Stomach (tissue), 9 donors: ENCODE data around the gene SCG2. TPM values are rescaled to one million over a fixed set of nuclear protein-coding genes. Genes with fewer than 3 reads are reported as not detected.

Experiments used
- DNase-seq, 2 donors: peaks; one replicate each; pipeline versions ENCODE4 v3.0.0 to v3.0.0-alpha.2; 2013 to 2019
- H3K27ac ChIP-seq, 5 donors: fragments of 200-600 bp in 4 of 5; sonication (generic) in 4 of 5; one replicate each; pipeline ENCODE4 v1.5.1; 2013 to 2019; ENCODE audit warnings: mild to moderate bottlenecking in 1 of 5, moderate library complexity in 1 of 5
- H3K27me3 ChIP-seq, 3 donors: fragments of 200-600 bp; sonication (generic); one replicate each; pipeline ENCODE4 v1.5.1; 2017 to 2019; ENCODE audit warnings: mixed run types in 1 of 3
- H3K36me3 ChIP-seq, 4 donors: fragments of 200-600 bp; sonication (generic); 1 replicate in 3 of 4; 2 replicates in 1 of 4; pipeline ENCODE4 v1.5.1; 2016 to 2019
- H3K4me1 ChIP-seq, 4 donors: fragments of 200-600 bp; sonication (generic); one replicate each; pipeline ENCODE4 v1.5.1; 2016 to 2019
- H3K4me3 ChIP-seq, 4 donors: fragments of 200-600 bp; sonication (generic) in 3 of 4; one replicate each; pipeline ENCODE4 v1.5.1; 2016 to 2019; ENCODE audit warnings: mild to moderate bottlenecking in 1 of 4
- H3K9me3 ChIP-seq, 4 donors: fragments of 200-600 bp; sonication (generic); one replicate each; pipeline ENCODE4 v1.5.1; 2016 to 2019
- EP300 ChIP-seq: sonication (generic); formaldehyde crosslinking; IDR thresholded peaks from one replicate; pipeline ENCODE4 v1.6.1; 2017; ENCODE audit warnings: antibody characterized with exemption
- POLR2A ChIP-seq, 4 donors: fragments of 450-650 bp; IDR thresholded peaks; one replicate each; pipeline ENCODE4 v1.6.1; 2016; ENCODE audit warnings: antibody characterized with exemption in 4 of 4, control low read depth in 2 of 4, mild to moderate bottlenecking in 1 of 4, moderate library complexity in 1 of 4
- POLR2AphosphoS5 ChIP-seq, 3 donors: sonication (generic); formaldehyde crosslinking; IDR thresholded peaks; one replicate each; pipeline ENCODE4 v1.6.1; 2016; ENCODE audit warnings: antibody characterized with exemption in 3 of 3
- WGBS, 5 donors: extraction: QIAGEN DNeasy Blood & Tissue Kit in 3 of 5; methylation state at CpG; one replicate each; pipeline versions ENCODE4 v1.1.5 to v1.1.7; 2013 to 2018; 5-methylcytosine and 5-hydroxymethylcytosine counted together
- intact Hi-C: fragments of 100-400 bp; cut with DNase I; formaldehyde crosslinking; loops from one replicate; pipeline ENCODE4 v1.15.1; 2023; ENCODE audit warnings: low total_unique reads
- polyA plus RNA-seq, 3 donors: library from polyadenylated mRNA; stranded (reverse); fragments of 200-250 nt; gene quantifications; one replicate each; pipeline ENCODE4 v1.2.3, GENCODE V29; 2013
- total RNA-seq, 5 donors: library from RNA; depleted of rRNA; stranded (reverse); fragments of >200 nt; gene quantifications; one replicate each; pipeline versions ENCODE4 v1.1.0 to v1.2.3, GENCODE V29; 2014 to 2016
- TF ChIP-seq, protein P1 (sequence below), 7 experiments: fragments of 450-650 bp in 4 of 7; fragments of 200-600 bp in 3 of 7; sonication (generic) in 3 of 7; IDR thresholded peaks; one replicate each; pipeline ENCODE4 v1.5.1; 2016 to 2019; ENCODE audit warnings: antibody characterized with exemption in 7 of 7, control low read depth in 2 of 7, mild to moderate bottlenecking in 1 of 7
- donor health status: healthy with polysubstance abuse.
- donor health status: Bipolar disorder and iron deficiency.
- donor health status: healthy.

The SCG2 gene
- total and polyA plus RNA-seq, 8 donors, result 0.58 to 11.7 (median 2.7) TPM

DNA sequence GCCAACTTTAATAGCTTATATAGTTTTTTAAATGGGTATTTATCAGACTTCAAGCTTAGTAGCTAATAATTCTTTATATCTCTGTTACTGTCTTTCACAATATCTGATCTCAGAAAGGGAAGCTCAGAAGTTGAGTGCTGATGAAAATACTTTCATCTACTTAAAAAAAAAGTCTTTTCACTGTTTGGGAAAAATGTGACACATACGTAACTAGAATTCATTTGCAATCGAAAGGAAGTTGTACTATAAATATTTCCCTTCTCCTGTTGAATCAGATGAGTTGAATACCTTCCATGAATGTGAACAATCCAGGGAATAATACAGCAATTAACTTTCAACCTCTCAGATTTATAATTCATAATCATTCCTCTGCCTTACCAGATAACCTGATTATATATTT, 811 bp upstream of the SCG2 start:
- Histone ChIP-seq H3K9me3 (no peaks in the 10 kb centered on the region), H3K36me3 (no peaks in the 10 kb centered on the region), H3K27ac (no peak overlapping the region), H3K4me3 (no peak overlapping the region), H3K27me3 (no peaks in the 10 kb centered on the region), H3K4me1 (peaks cover 0 to 9% (median 4%) of the 10 kb centered on the region in 4 donors)
- 61 to 68% (median 65%) methylated on average over 2 of the region's 2 CpGs for WGBS, 5 donors
- intact Hi-C loops, result no loop called here
- no peak for DNase-seq
- TF ChIP-seq, protein P1, sequence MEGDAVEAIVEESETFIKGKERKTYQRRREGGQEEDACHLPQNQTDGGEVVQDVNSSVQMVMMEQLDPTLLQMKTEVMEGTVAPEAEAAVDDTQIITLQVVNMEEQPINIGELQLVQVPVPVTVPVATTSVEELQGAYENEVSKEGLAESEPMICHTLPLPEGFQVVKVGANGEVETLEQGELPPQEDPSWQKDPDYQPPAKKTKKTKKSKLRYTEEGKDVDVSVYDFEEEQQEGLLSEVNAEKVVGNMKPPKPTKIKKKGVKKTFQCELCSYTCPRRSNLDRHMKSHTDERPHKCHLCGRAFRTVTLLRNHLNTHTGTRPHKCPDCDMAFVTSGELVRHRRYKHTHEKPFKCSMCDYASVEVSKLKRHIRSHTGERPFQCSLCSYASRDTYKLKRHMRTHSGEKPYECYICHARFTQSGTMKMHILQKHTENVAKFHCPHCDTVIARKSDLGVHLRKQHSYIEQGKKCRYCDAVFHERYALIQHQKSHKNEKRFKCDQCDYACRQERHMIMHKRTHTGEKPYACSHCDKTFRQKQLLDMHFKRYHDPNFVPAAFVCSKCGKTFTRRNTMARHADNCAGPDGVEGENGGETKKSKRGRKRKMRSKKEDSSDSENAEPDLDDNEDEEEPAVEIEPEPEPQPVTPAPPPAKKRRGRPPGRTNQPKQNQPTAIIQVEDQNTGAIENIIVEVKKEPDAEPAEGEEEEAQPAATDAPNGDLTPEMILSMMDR (IDR thresholded peaks at IDR 0.05), result no peak
- TF ChIP-seq POLR2A (IDR thresholded peaks at IDR 0.05), result no peak
- TF ChIP-seq POLR2AphosphoS5 (IDR thresholded peaks at IDR 0.05), result no peak
- no peak for TF ChIP-seq EP300

DNA sequence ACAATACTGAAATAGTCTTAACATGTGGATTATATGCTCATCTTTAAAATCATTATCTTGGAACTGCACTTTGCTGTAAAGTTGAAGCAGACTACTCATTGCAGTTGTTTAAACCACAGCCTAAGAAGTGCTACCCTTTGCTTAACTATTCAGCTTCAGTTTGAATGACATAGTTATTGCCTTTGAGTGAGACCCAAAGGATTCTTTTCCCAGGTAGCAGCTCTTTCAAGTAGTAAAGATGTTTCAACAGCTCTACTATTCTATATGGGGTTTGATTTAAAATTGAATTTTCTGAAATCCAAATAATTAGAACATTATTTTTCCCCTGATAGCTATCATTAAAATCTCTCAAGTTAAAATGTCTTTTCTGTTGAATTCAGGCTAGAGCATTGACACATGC, 1.1 kb downstream of the SCG2 start:
- H3K4me3 ChIP-seq, result no peak overlapping the region
- no peaks in the 10 kb centered on the region for H3K36me3 ChIP-seq
- TF ChIP-seq POLR2A (IDR thresholded peaks at IDR 0.05) (no peak), POLR2AphosphoS5 (IDR thresholded peaks at IDR 0.05) (no peak), EP300 (no peak)
- TF ChIP-seq, protein P1 (IDR thresholded peaks at IDR 0.05), result no peak
- peaks cover 0 to 9% (median 4%) of the 10 kb centered on the region in 4 donors for H3K4me1 ChIP-seq
- no peaks in the 10 kb centered on the region for H3K27me3 ChIP-seq
- H3K9me3 ChIP-seq, result no peaks in the 10 kb centered on the region
- DNase-seq, result no peak
- H3K27ac ChIP-seq, result no peak overlapping the region
- intact Hi-C loops, result no loop called here

DNA sequence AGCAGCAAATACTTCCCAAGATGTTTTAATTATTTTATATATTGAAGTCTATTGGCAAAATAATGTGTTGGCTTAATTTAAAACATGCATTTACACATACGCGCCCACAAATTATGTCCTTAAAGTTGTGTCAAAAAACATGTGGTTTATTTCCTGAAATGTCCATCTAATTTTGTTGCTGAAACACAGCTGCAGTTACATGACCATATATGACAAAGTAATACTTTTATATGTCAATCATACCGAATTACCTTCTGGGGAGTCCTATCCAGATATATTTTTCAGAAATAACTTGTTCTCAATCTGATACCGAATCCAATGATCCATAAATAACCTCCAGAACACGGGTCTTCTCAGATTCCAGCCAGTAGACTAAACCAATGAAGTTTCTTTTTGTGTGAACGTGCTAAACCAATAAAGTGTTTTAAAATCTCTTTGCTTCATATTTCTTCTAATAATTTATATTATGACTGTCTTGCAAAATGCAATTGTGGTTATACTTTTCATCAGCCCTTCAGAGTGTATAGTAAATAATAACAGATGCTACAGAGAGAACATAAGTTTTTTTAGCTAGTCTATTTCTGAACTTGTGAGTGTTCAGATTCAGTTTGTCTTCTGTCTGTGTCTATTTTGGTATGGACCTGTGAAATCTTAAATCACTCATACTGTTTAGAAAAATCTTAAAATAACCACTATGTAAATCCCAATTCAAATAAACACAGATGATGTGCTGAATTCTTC, 2.4 kb downstream of the SCG2 start:
- 61 to 71% (median 68%) methylated on average over 6 of the region's 6 CpGs for WGBS, 5 donors
- TF ChIP-seq, protein P1 (IDR thresholded peaks at IDR 0.05), result no peak
- TF ChIP-seq EP300 (no peak), POLR2A (IDR thresholded peaks at IDR 0.05) (no peak), POLR2AphosphoS5 (IDR thresholded peaks at IDR 0.05) (no peak)
- H3K9me3 ChIP-seq, result no peaks in the 10 kb centered on the region
- intact Hi-C loops, result no loop called here
- no peaks in the 10 kb centered on the region for H3K27me3 ChIP-seq
- no peak overlapping the region for H3K4me3 ChIP-seq
- no peaks in the 10 kb centered on the region for H3K36me3 ChIP-seq
- peaks cover 0 to 9% (median 4%) of the 10 kb centered on the region in 4 donors for H3K4me1 ChIP-seq
- DNase-seq, result no peak
- no peak overlapping the region for H3K27ac ChIP-seq

DNA sequence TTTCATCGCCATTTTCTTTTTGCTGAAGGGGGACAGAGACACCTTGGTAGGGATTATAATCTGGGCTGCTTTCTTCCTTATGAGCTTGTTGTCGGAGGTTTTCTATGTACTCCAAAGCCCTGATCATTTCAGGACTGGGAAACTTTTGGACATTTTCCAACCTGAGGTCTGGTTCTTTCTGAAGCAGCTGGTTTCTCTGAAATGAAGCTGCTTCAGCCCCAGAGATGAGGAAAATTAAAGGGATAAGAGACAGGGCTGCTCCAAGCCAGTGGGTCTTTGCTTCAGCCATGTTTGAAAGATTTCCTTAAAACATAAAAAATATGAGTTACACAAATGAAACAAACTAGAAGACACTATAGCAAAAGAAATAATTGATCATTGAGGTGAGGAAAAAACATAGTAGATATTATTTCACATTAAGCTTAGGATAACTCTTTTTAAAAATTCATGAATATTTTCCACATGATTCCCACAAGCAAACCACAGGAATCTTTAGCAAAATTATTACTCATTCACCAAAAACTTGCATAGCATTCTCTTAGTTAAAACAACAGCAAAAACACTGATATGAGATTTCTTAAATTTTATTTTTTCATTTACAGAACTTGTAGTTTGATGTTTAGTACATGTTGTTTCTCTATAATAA, 3.0 kb downstream of the SCG2 start:
- TF ChIP-seq EP300, result no peak
- TF ChIP-seq POLR2AphosphoS5 (IDR thresholded peaks at IDR 0.05), result no peak
- TF ChIP-seq, protein P1 (IDR thresholded peaks at IDR 0.05), result no peak
- no peak for TF ChIP-seq POLR2A (IDR thresholded peaks at IDR 0.05)
- Histone ChIP-seq H3K27me3 (no peaks in the 10 kb centered on the region), H3K36me3 (no peaks in the 10 kb centered on the region), H3K4me1 (peaks cover 0 to 9% (median 4%) of the 10 kb centered on the region in 4 donors), H3K9me3 (no peaks in the 10 kb centered on the region), H3K4me3 (no peak overlapping the region), H3K27ac (no peak overlapping the region)
- intact Hi-C loops, result no loop called here
- DNase-seq, result peak in 1 of 2 donors; percentile 27
- WGBS, 5 donors, result 81 to 91% (median 85%) methylated on average over 2 of the region's 2 CpGs
